Esophagus muscularis mucosa (tissue), 4 donors: Measurements from ENCODE around the gene ANKRD33B.

ENCODE experiments used
- CTCF ChIP-seq, 3 experiments: fragments of 200-600 bp in 2 of 3; fragments of 450-650 bp in 1 of 3; sonication (generic) in 2 of 3; IDR thresholded peaks; one replicate each; pipeline ENCODE4 v1.5.1; 2017 to 2019; ENCODE audit warnings: antibody characterized with exemption in 3 of 3, mild to moderate bottlenecking in 2 of 3, moderate library complexity in 1 of 3
- EP300 ChIP-seq: sonication (generic); formaldehyde crosslinking; IDR thresholded peaks from one replicate; pipeline ENCODE4 v1.6.1; 2017; ENCODE audit warnings: antibody characterized with exemption
- POLR2A ChIP-seq: fragments of 450-650 bp; IDR thresholded peaks from one replicate; pipeline ENCODE4 v1.6.1; 2017; ENCODE audit warnings: antibody characterized with exemption, moderate library complexity, mild to moderate bottlenecking, low read depth
- POLR2AphosphoS5 ChIP-seq, 2 donors: sonication (generic); formaldehyde crosslinking; IDR thresholded peaks; one replicate each; pipeline ENCODE4 v1.6.1; 2017; ENCODE audit warnings: antibody characterized with exemption in 2 of 2

GRCh38 chr5:10695759-10696543 is 132.1 kb downstream of the ANKRD33B start:
- no peak for TF ChIP-seq EP300
- TF ChIP-seq POLR2AphosphoS5 (IDR thresholded peaks at IDR 0.05): no peak
- no peak for TF ChIP-seq CTCF (IDR thresholded peaks at IDR 0.05)
- TF ChIP-seq POLR2A: no peak
